CD4-positive, alpha-beta T cell treated with Interleukin-15 for 1 hour (primary cell): Measurements from ENCODE around the gene ANKRD45.
"Not testable (repeated sequence)": the region's sequence is repeated elsewhere in the genome, so short reads cannot be mapped to it uniquely, and the experiment has no call there.

ENCODE experiments used
- DNase-seq: peaks from one replicate; pipeline ENCODE4 v3.0.0-alpha.2; 2020

Gene ANKRD45

GRCh38 chr1:173570370-173571007 lies 99.2 kb downstream of the ANKRD45 start:
- DNase-seq, result no peak

GRCh38 chr1:173568483-173568882 lies 101.2 kb downstream of the ANKRD45 start:
- no peak for DNase-seq

DNA sequence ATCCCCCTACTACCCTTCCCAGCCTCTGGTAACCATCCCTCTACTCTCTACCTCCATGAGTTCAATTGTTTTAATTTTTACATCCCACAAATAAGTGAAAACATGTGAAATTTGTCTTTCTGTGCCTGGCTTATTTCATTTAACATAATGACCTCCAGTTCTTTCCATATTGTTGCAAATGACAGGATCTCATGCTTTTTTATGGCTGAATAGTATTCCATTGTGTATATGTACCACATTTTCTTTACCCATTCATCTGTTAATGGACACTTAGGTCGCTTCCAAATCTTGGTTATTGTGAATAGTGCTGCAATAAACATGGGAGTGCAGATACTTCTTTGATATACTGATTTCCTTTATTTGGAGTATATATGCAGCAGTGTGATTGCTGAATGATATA lies 105.8 kb downstream of the ANKRD45 start:
- DNase-seq, result not testable (repeated sequence)

- no peak for DNase-seq
Measured at GRCh38 chr1:173562813-173563212, 106.8 kb downstream of the ANKRD45 start.

- DNase-seq, result no peak
Measured at GRCh38 chr1:173561263-173561662, 108.4 kb downstream of the ANKRD45 start.

GRCh38 chr1:173560285-173560880 lies 109.3 kb downstream of the ANKRD45 start:
- DNase-seq, result no peak
